ENCODE results near the gene ZNF709.
A peak's percentile ranks its signal among the peaks of the same experiment; 100 is the strongest.
"Not testable (repeated sequence)": the region's sequence is repeated elsewhere in the genome, so short reads cannot be mapped to it uniquely, and the experiment has no call there.

The ZNF709 gene

GRCh38 chr19:12464139-12464538 is 20.5 kb downstream of the ZNF709 start:
- not testable (repeated sequence) for H3K27ac ChIP-seq (ENCODE audit: insufficient read depth, low read depth, low read length, poor library complexity, severe bottlenecking); H3K4me1 ChIP-seq (ENCODE audit: control insufficient read depth, insufficient read depth, low read length); H3K27me3 ChIP-seq (ENCODE audit: control insufficient read depth, insufficient read depth, low read length, poor library complexity, severe bottlenecking); H3K4me3 ChIP-seq (ENCODE audit: insufficient read depth, low read depth, low read length)
- 93 to 94% methylated on average over 6 of the region's 6 CpGs for WGBS, 2 experiments
- Histone ChIP-seq H3K9me3 (ENCODE audit: control insufficient read depth, low read length) (peaks cover 17% of the 10 kb centered on the region), H3K36me3 (ENCODE audit: control insufficient read depth, insufficient read depth, low read length) (peaks cover 33% of the 10 kb centered on the region)

GRCh38 chr19:12453495-12453894 is 31.1 kb downstream of the ZNF709 start:
- H3K4me1 ChIP-seq (ENCODE audit: control insufficient read depth, insufficient read depth, low read length): no peaks in the 10 kb centered on the region
- H3K27me3 ChIP-seq (ENCODE audit: control insufficient read depth, insufficient read depth, low read length, poor library complexity, severe bottlenecking): no peaks in the 10 kb centered on the region
- H3K36me3 ChIP-seq (ENCODE audit: control insufficient read depth, insufficient read depth, low read length): no peaks in the 10 kb centered on the region
- no peak overlapping the region for H3K4me3 ChIP-seq (ENCODE audit: insufficient read depth, low read depth, low read length)
- 89 to 90% methylated on average over 6 of the region's 6 CpGs for WGBS, 2 experiments
- no peak overlapping the region for H3K27ac ChIP-seq (ENCODE audit: insufficient read depth, low read depth, low read length, poor library complexity, severe bottlenecking)
- H3K9me3 ChIP-seq (ENCODE audit: control insufficient read depth, low read length): no peaks in the 10 kb centered on the region

DNA sequence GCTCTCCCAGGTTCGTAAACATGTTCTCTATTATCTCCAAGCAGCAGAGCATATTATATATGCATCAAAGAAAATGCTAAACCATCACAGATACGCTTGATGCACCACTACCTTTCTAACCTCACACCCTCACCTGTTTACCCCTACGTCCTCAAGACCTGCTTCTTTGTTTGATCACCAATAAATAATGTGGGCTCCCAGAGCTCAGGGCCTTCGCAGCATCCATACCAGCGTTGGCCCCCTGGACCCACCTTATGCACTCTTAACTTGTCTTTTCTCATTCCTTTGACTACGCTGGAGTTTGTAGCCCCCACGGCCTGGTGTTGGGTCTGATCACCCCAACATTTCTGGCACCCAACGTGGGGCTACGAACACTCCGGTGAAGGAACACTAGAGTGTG is 33.8 kb downstream of the ZNF709 start:
- no peaks in the 10 kb centered on the region for H3K9me3 ChIP-seq (ENCODE audit: control insufficient read depth, low read length)
- no peaks in the 10 kb centered on the region for H3K36me3 ChIP-seq (ENCODE audit: control insufficient read depth, insufficient read depth, low read length)
- no peak overlapping the region for H3K4me3 ChIP-seq (ENCODE audit: insufficient read depth, low read depth, low read length)
- 83 to 84% methylated on average over 10 of the region's 10 CpGs for WGBS, 2 experiments
- H3K27ac ChIP-seq (ENCODE audit: insufficient read depth, low read depth, low read length, poor library complexity, severe bottlenecking): no peak overlapping the region
- H3K4me1 ChIP-seq (ENCODE audit: control insufficient read depth, insufficient read depth, low read length): no peaks in the 10 kb centered on the region
- no peaks in the 10 kb centered on the region for H3K27me3 ChIP-seq (ENCODE audit: control insufficient read depth, insufficient read depth, low read length, poor library complexity, severe bottlenecking)

- Histone ChIP-seq H3K27me3 (ENCODE audit: control insufficient read depth, insufficient read depth, low read length, poor library complexity, severe bottlenecking) (no peaks in the 10 kb centered on the region), H3K4me3 (ENCODE audit: insufficient read depth, low read depth, low read length) (no peak overlapping the region), H3K36me3 (ENCODE audit: control insufficient read depth, insufficient read depth, low read length) (no peaks in the 10 kb centered on the region), H3K9me3 (ENCODE audit: control insufficient read depth, low read length) (no peaks in the 10 kb centered on the region), H3K27ac (ENCODE audit: insufficient read depth, low read depth, low read length, poor library complexity, severe bottlenecking) (no peak overlapping the region), H3K4me1 (ENCODE audit: control insufficient read depth, insufficient read depth, low read length) (no peaks in the 10 kb centered on the region)
- WGBS, 2 experiments: 58 to 70% methylated on average over 2 of the region's 2 CpGs
Measured at GRCh38 chr19:12448808-12449207, 35.8 kb downstream of the ZNF709 start.

DNA sequence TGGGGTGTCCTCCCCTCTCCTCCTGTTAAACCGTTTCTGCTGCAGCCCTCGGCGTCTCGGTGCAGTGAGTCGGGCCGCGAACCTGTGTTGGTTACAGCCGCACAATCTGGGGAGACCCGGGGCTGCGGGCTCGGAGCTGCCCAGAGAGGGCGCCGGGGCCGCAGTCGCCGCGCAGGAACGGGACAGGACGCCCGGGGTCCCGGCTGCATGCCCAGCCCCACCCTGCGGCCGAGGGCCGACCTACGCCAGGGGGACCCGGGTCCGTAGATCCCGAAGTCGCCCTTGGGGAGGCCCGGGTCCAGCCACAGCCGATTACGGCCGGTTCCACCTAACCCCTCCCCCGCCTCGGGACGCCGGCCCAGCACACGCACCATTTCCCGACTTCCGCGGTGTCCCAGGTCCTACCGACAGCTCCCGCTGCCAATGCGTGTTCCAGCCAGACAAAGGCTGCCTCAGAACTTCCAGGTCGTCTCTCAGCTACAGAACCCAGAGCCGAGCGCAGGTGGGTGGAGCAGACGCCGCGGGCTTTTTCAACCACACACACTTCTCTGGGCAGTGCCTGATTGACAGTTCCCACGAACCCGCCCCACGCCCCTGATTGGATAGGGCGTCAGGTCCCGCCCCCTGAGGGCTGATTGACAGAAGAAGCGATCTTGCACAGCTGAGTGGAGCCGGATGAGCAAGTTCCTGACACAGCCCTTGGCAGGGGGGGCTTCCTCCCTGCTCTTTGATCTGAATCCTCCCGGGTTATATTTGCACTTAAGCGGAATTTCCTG is 43.9 kb downstream of the ZNF709 start, which contains the start of gene ZNF443:
Gene ZNF443 (minus strand): TSS at position 481 of the 776 bp plus-strand sequence. CDS start 107 bp downstream, at position 374.
- Histone ChIP-seq H3K36me3 (ENCODE audit: control insufficient read depth, insufficient read depth, low read length) (no peaks in the 10 kb centered on the region), H3K4me1 (ENCODE audit: control insufficient read depth, insufficient read depth, low read length) (no peaks in the 10 kb centered on the region), H3K27me3 (ENCODE audit: control insufficient read depth, insufficient read depth, low read length, poor library complexity, severe bottlenecking) (no peaks in the 10 kb centered on the region), H3K4me3 (ENCODE audit: insufficient read depth, low read depth, low read length) (peak within 1 kb of the TSS; percentile 74), H3K9me3 (ENCODE audit: control insufficient read depth, low read length) (no peaks in the 10 kb centered on the region), H3K27ac (ENCODE audit: insufficient read depth, low read depth, low read length, poor library complexity, severe bottlenecking) (peak within 1 kb of the TSS; percentile 96)
- WGBS, 2 experiments: 0% methylated on average over 59 of the region's 59 CpGs

DNA sequence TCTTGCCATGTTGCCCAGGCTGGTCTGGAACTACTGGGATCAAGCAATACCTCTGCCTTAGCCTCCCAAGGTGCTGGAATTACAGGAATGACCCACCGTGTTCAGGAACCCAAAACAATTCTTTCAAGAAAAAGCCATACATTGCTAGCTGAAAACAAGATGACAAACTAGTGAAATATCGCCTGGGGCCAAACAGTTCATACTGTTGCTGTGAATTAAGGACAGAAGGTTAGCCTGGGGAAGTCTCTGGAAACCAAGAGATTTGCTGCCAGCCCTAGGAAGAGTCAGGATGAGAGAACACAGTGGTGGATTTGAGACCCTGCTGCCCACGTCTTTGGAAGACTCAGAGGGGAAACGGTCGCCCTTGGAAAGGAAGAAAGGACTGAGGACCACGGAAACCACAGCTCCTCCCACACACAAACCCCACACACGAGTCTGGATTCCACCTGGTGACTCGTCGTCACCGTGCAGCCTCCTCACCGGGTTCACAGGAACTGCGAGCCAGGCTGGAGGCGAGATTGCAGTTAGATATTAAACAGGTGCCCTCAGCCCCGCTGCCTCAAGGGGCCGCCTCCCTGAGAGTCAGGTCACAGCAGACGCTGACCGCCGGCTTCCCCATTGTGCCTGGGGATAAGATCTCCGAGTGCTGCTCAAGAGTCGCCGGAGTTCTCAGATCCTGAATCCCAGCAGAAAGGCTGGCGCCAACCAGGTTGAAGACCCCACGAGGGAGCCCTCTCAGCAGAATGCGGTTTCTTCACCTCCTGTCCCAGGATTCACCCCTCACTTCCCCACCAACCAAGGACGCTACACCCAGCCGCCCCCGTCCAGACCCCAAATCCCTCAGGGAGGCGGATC is 44.7 kb downstream of the ZNF709 start:
- H3K27me3 ChIP-seq (ENCODE audit: control insufficient read depth, insufficient read depth, low read length, poor library complexity, severe bottlenecking); H3K9me3 ChIP-seq (ENCODE audit: control insufficient read depth, low read length); H3K36me3 ChIP-seq (ENCODE audit: control insufficient read depth, insufficient read depth, low read length); H3K4me1 ChIP-seq (ENCODE audit: control insufficient read depth, insufficient read depth, low read length): not testable (repeated sequence)
- 3% methylated on average over 22 to 23 of the region's 28 CpGs for WGBS, 2 experiments
- peak overlapping the region; percentile 74 for H3K4me3 ChIP-seq (ENCODE audit: insufficient read depth, low read depth, low read length)
- peak overlapping the region; percentile 96 for H3K27ac ChIP-seq (ENCODE audit: insufficient read depth, low read depth, low read length, poor library complexity, severe bottlenecking)

- H3K36me3 ChIP-seq (ENCODE audit: control insufficient read depth, insufficient read depth, low read length): peaks cover 26% of the 10 kb centered on the region
- 93 to 97% methylated on average over 6 of the region's 6 CpGs for WGBS, 2 experiments
- not testable (repeated sequence) for H3K27me3 ChIP-seq (ENCODE audit: control insufficient read depth, insufficient read depth, low read length, poor library complexity, severe bottlenecking); H3K4me3 ChIP-seq (ENCODE audit: insufficient read depth, low read depth, low read length); H3K9me3 ChIP-seq (ENCODE audit: control insufficient read depth, low read length); H3K27ac ChIP-seq (ENCODE audit: insufficient read depth, low read depth, low read length, poor library complexity, severe bottlenecking); H3K4me1 ChIP-seq (ENCODE audit: control insufficient read depth, insufficient read depth, low read length)
Measured at GRCh38 chr19:12430726-12431299, 53.8 kb downstream of the ZNF709 start.

DNA sequence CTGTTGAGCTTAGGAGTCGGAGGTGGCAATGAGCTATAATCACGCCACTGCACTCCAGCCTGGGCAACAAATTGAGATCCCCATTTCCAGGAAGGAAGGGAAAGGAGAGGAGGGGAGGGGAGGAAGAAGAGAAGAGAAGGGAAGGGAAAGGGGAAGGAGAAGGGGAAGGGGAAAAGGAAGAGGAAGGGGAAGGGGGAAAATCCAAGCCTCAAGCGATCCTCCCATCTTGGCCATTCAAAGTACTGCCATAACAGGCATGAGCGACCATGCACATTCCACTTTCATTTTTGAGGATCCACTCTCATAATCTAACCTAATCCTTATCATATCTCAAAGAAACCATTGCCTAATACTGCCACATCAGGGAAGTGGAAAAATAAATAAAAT is 58.7 kb downstream of the ZNF709 start:
- Histone ChIP-seq H3K27ac (ENCODE audit: insufficient read depth, low read depth, low read length, poor library complexity, severe bottlenecking) (no peak overlapping the region), H3K4me1 (ENCODE audit: control insufficient read depth, insufficient read depth, low read length) (no peaks in the 10 kb centered on the region), H3K4me3 (ENCODE audit: insufficient read depth, low read depth, low read length) (no peak overlapping the region), H3K9me3 (ENCODE audit: control insufficient read depth, low read length) (peaks cover 4% of the 10 kb centered on the region), H3K27me3 (ENCODE audit: control insufficient read depth, insufficient read depth, low read length, poor library complexity, severe bottlenecking) (no peaks in the 10 kb centered on the region), H3K36me3 (ENCODE audit: control insufficient read depth, insufficient read depth, low read length) (peaks cover 22% of the 10 kb centered on the region)
- 88 to 100% methylated on average over 2 to 4 of the region's 4 CpGs for WGBS, 2 experiments

GRCh38 chr19:12425236-12425887 is 59.3 kb downstream of the ZNF709 start:
- H3K36me3 ChIP-seq (ENCODE audit: control insufficient read depth, insufficient read depth, low read length): peaks cover 17% of the 10 kb centered on the region
- no peak overlapping the region for H3K27ac ChIP-seq (ENCODE audit: insufficient read depth, low read depth, low read length, poor library complexity, severe bottlenecking)
- WGBS, 2 experiments: 89 to 92% methylated on average over 2 of the region's 2 CpGs
- H3K4me1 ChIP-seq (ENCODE audit: control insufficient read depth, insufficient read depth, low read length): no peaks in the 10 kb centered on the region
- H3K4me3 ChIP-seq (ENCODE audit: insufficient read depth, low read depth, low read length): no peak overlapping the region
- H3K9me3 ChIP-seq (ENCODE audit: control insufficient read depth, low read length): peaks cover 4% of the 10 kb centered on the region
- no peaks in the 10 kb centered on the region for H3K27me3 ChIP-seq (ENCODE audit: control insufficient read depth, insufficient read depth, low read length, poor library complexity, severe bottlenecking)

DNA sequence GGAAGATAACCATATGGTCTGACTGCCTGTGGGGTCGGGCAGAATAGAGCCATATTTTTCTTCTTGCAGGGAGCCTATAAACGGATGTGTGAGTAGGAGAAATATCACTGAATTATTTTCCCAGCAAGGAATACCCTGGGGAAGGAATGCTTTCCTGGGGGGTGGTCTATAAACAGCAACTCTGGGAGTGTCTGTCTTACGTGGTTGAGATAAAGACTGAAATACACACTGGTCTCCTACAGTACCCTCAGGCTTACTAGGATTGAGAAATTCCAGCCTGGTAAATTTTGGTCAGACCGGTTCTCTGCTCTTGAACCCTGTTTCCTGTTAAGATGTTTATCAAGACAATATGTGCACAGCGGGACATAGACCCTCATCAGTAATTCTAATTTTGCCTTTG is 67.3 kb downstream of the ZNF709 start:
- not testable (repeated sequence) for H3K4me3 ChIP-seq (ENCODE audit: insufficient read depth, low read depth, low read length); H3K27me3 ChIP-seq (ENCODE audit: control insufficient read depth, insufficient read depth, low read length, poor library complexity, severe bottlenecking); H3K27ac ChIP-seq (ENCODE audit: insufficient read depth, low read depth, low read length, poor library complexity, severe bottlenecking); H3K36me3 ChIP-seq (ENCODE audit: control insufficient read depth, insufficient read depth, low read length); H3K4me1 ChIP-seq (ENCODE audit: control insufficient read depth, insufficient read depth, low read length); H3K9me3 ChIP-seq (ENCODE audit: control insufficient read depth, low read length)
- WGBS, 2 experiments: 94 to 95% methylated on average over 5 of the region's 5 CpGs

Data from ectodermal cell (in vitro differentiated cells).